ENCODE data around the gene FANCG. TPM values are rescaled to one million over a fixed set of nuclear protein-coding genes. Genes with fewer than 3 reads are reported as not detected.

FANCG gene
- total RNA-seq, 1 donor from 2014 or later = 68.7 TPM

- no peaks in the 10 kb centered on the region for H3K27me3 Mint-ChIP-seq
- H3K9me3 Mint-ChIP-seq (ENCODE audit: low read depth) = no peaks in the 10 kb centered on the region
- H3K27ac Mint-ChIP-seq = peak overlapping the region; percentile 96
- TF ChIP-seq, protein P1, sequence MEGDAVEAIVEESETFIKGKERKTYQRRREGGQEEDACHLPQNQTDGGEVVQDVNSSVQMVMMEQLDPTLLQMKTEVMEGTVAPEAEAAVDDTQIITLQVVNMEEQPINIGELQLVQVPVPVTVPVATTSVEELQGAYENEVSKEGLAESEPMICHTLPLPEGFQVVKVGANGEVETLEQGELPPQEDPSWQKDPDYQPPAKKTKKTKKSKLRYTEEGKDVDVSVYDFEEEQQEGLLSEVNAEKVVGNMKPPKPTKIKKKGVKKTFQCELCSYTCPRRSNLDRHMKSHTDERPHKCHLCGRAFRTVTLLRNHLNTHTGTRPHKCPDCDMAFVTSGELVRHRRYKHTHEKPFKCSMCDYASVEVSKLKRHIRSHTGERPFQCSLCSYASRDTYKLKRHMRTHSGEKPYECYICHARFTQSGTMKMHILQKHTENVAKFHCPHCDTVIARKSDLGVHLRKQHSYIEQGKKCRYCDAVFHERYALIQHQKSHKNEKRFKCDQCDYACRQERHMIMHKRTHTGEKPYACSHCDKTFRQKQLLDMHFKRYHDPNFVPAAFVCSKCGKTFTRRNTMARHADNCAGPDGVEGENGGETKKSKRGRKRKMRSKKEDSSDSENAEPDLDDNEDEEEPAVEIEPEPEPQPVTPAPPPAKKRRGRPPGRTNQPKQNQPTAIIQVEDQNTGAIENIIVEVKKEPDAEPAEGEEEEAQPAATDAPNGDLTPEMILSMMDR (IDR thresholded peaks at IDR 0.05; ENCODE audit: unreplicated experiment) = no peak
- H3K36me3 Mint-ChIP-seq (ENCODE audit: insufficient read depth) = no peaks in the 10 kb centered on the region
- DNase-seq (ENCODE audit: low spot score, unreplicated experiment) = no peak
- H3K4me1 Mint-ChIP-seq (ENCODE audit: low read depth) = peaks cover 44% of the 10 kb centered on the region
- H3K4me3 Mint-ChIP-seq (ENCODE audit: low read depth) = peak overlapping the region; percentile 89
Observed at GRCh38 chr9:35114840-35115628, 35.3 kb upstream of the FANCG start.

- TF ChIP-seq, protein P1 (IDR thresholded peaks at IDR 0.05; ENCODE audit: unreplicated experiment) = no peak
- DNase-seq (ENCODE audit: low spot score, unreplicated experiment) = no peak
- no peaks in the 10 kb centered on the region for H3K27me3 Mint-ChIP-seq
- peak overlapping the region; percentile 89 for H3K4me3 Mint-ChIP-seq (ENCODE audit: low read depth)
- no peaks in the 10 kb centered on the region for H3K9me3 Mint-ChIP-seq (ENCODE audit: low read depth)
- H3K4me1 Mint-ChIP-seq (ENCODE audit: low read depth) = peaks cover 47% of the 10 kb centered on the region
- H3K36me3 Mint-ChIP-seq (ENCODE audit: insufficient read depth) = no peaks in the 10 kb centered on the region
- peak overlapping the region; percentile 85 for H3K27ac Mint-ChIP-seq
Observed at GRCh38 chr9:35114113-35114839, 34.5 kb upstream of the FANCG start.

DNA sequence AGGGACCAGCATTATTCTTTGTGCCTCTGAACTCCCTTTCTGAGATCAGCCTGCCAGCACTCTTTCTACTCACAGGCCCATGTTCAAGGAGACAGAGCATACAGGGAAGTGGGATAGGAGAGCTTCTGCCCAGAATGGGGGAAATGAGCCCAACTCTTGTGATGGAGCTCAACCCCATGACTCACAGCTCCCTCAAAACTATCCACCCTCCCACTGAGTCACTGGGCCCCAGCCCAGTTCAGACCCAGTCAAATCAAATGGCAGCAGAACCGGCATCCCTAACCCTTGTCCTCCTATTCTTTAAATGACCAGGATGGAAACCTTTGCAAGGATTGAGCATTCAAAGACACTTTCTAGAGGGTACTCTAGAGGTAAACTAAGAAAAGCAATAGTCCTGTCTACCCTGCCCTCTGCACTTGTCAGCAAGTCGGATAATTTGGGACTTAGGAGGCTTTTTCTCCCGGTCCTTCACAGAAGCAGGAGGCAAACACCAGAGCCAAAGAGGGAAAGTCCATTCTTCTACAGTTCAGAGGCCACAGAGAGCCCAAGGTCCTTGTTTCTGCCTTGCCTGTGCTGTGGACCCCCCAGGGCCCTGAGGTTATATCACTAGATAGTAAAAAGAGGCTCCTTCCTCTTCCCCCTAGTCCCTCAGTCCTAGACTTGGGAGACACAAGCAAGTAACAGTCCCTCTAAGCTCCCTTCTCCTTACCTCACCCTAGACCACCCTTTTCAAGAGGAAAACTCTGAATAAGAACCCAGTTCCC, 32.7 kb upstream of the FANCG start:
- TF ChIP-seq, protein P1 (IDR thresholded peaks at IDR 0.05; ENCODE audit: unreplicated experiment) = no peak
- Mint-ChIP-seq H3K9me3 (ENCODE audit: low read depth) (no peaks in the 10 kb centered on the region), H3K4me1 (ENCODE audit: low read depth) (peaks cover 47% of the 10 kb centered on the region)

GRCh38 chr9:35111001-35111933, 31.5 kb upstream of the FANCG start:
- peak overlapping the region; percentile 88 for H3K27ac Mint-ChIP-seq
- TF ChIP-seq, protein P1 (IDR thresholded peaks at IDR 0.05; ENCODE audit: unreplicated experiment) = no peak
- H3K36me3 Mint-ChIP-seq (ENCODE audit: insufficient read depth) = no peaks in the 10 kb centered on the region
- no peaks in the 10 kb centered on the region for H3K27me3 Mint-ChIP-seq
- peak overlapping the region; percentile 81 for H3K4me3 Mint-ChIP-seq (ENCODE audit: low read depth)
- DNase-seq (ENCODE audit: low spot score, unreplicated experiment) = peak; percentile 92
- H3K9me3 Mint-ChIP-seq (ENCODE audit: low read depth) = no peaks in the 10 kb centered on the region
- H3K4me1 Mint-ChIP-seq (ENCODE audit: low read depth) = peaks cover 39% of the 10 kb centered on the region

More for the DNA sequence above, 32.7 kb upstream of the FANCG start:
- no peaks in the 10 kb centered on the region for H3K27me3 Mint-ChIP-seq
- H3K4me3 Mint-ChIP-seq (ENCODE audit: low read depth) = peak overlapping the region; percentile 81
- no peak for DNase-seq (ENCODE audit: low spot score, unreplicated experiment)
- peak overlapping the region; percentile 86 for H3K27ac Mint-ChIP-seq
- H3K36me3 Mint-ChIP-seq (ENCODE audit: insufficient read depth) = no peaks in the 10 kb centered on the region

All from progenitor cell of endocrine pancreas (in vitro differentiated cells).